Endometrium (tissue), 2 donors: ENCODE measurements around the gene DPP3.
"Not testable (repeated sequence)": the region's sequence is repeated elsewhere in the genome, so short reads cannot be mapped to it uniquely, and the experiment has no call there.

Experiments used
- FAIRE-seq: peaks from 2 replicates; lab custom pipeline; 2012; peaks lifted over from hg19 to GRCh38; lab: Jason Lieb, UNC
- donor health status: control.
- donor health status: control.

Gene DPP3

DNA sequence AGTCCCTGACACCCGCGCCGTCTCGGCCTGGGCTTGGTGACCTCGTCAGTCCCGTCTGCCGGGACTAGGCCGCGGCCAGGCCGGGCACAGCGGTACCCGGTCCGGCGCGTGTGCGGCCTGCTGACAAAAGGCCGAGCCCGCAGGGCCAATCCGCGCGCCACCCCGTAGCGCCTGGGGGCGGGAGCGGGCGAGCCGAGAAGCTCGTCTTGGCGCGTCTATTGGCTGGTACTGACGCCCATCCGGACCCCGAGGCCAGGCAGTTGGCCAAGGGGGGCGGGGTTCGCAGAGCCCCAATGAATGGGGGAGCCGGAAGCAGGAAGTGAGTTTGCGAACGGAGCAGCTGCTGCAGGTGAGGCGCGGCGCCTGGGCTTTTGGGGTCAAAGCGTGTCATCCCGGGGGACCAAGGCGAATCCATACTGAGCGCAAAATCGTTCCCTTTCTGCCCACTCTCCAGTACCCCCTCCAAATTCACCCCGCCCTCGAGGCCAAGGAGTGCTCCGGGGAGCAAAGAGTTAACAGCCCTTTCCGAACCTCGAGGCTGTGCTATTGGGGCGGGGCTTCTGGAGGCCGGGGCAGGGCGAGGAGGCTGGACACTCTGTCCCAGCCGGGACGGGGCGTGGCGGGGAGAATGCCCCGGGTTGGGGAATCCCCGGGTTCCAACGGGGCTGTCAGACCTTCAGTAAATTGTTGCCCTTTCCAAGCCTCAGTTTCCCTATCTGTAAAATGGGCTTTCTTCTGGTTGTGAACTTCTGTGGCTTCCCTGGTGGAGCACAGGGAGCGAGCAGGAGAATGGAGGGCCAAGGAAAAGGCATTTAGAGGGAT lies at the start of gene DPP3:
TSS of gene DPP3 (plus strand) at position 318 of the 822 bp plus-strand sequence. CDS start 1,767 bp downstream, outside the sequence.
- FAIRE-seq, result no peak

DNA sequence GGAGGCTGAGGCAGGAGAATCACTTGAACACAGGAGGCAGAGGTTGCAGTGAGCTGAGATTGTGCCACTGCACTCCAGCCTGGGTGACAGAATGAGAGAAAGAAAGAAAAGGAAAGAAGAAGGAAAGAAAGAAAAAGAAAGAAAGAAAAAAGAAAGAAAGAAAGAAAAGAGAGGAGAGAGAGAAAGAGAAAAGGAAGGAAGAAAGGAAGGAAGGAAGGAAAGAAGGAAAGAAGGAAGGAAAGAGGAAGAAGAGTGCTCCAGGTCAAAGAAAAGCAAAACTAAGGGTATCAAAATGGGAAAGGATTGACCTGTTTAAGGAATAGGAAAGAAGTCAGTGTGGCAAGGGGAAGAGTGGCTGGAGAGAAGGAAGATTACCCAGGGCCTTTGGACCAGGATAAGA lies 48.9 kb upstream of the DPP3 start:
- not testable (repeated sequence) for FAIRE-seq

GRCh38 chr11:66431871-66432329 lies 48.3 kb upstream of the DPP3 start:
- FAIRE-seq, result not testable (repeated sequence)

DNA sequence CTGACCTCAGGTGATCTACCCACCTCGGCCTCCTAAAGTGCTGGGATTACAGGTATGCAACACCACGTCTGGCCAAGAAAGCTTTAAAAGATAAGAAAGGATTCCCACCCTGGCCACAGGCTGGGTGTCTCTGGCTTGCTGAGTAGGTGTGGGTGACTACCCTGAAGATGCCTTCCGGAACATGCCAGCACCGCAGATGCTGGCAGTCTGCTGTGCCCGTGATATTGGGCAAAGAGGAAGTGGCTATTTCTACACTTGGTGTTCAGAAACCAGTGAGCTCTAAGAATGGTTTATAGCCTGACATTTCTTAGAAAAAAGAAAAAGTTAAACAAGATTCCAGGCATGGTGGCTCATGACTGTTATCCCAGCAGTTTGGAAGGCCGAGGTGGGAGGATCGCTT lies 47.6 kb upstream of the DPP3 start:
- no peak for FAIRE-seq

DNA sequence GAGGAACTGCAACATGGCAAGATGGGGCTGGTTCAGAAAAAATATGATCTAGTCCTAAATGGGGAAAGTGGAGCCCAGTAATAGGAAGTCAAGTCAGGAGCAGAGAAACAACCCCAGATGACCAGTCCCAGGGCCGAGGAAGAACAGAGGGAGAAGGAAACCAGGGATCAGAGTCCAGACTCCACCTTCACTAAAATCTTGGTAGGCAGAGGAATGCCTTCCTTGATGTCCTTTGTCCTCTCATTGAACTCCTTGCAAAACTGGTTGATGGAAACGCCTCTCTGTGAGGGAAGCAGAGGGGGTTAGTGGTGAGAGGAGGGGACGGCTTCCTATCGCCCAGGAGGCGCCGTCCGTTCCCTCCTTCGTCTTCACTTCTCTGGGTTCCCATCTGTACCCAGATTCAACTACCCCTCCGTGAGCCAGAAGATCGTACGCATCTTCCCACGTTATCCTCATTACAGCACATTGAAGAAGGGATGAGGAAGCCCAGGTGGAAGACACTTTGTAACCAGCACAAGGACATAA lies 42.2 kb upstream of the DPP3 start:
- no peak for FAIRE-seq

DNA sequence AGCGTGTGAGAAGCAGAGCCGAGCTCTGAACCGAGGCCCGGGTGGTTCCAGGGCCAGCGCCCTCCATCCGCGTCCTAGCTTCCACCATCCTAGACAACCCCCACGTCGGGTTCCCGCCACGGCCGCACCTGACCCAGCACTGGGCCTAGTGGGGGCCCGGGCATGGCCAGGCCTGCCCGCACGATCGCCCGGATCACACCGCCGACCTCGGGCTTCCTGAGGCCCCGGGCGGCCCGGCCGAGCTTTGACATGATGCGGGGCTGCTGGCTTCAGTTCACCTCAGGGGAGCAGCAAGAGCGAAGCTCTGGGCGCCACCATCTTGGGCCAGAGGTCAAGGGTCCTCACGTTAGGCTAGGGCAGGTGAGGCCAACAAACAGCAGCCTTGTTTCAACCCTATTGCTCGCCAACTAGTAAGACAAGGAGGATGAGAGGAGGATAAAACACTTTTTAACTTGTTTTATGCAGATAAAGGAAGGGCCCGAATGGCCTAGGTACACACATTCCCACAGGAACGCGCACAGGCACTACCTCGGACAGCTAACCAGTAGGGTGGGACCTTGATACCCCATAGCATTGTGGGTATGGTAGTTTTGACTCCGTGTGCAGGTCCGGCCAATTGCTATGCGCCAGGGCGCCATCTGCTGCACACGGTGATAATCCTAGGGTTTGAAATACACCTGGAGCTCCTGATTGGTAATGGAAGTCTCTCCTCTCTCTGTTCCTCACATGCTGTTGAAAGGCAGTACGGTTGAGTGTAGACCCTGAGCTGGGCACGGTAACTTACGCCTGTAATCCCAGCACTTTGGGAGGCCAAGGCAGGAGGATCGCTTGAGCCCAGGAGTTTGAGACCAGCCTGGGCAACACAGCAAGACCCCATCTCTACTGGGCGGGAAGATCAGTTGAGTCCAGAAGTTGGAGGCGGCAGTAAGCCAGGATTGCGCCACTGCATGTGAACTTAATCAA lies 41.4 kb upstream of the DPP3 start, which contains the start of gene MRPL11:
TSS of gene MRPL11 (minus strand) at position 345 of the 963 bp plus-strand sequence. CDS start at position 251, 94 bp downstream.
- peak; percentile 68 for FAIRE-seq

- FAIRE-seq, result not testable (repeated sequence)
These were observed 39.9 kb upstream of the DPP3 start for GRCh38 chr11:66440101-66440939.

GRCh38 chr11:66440940-66441282 lies 39.3 kb upstream of the DPP3 start:
- not testable (repeated sequence) for FAIRE-seq

DNA sequence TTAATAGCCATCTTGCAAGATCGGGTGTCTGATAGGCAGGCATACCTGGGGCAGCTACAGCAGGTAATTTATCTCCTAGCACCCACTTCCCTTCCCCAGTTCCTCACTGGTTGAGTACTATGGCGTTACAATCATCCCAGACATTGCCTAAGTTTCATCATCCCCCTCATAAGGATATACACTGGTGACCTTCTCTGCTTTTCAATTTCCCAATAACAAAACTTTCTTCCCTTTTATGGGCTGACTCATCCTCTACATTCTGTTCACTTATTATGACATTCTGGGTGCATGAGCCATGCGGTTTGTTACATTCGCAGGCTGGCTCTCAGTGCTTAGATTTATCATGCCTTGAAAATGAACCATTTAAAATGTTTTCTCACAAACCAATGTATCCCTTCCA lies 36.6 kb upstream of the DPP3 start:
- no peak for FAIRE-seq

DNA sequence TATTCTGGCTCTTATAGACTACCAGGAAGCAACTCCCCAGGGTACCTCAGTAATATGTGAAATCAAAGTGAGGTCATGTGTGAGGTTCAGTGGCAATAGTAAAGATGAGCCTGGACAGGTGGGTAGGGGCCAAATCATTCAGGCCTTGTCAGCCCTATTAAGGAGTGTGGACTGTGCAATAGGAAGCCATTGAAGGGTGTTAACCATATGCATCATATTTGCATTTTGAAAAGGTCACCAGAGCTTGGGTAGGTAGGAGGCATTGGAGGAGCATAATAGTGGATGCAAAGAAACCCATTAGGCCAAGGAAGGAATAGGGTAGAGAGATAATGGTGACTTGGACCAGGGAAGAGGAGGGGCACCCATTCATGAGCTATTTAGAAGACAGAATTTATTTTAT lies 33.2 kb upstream of the DPP3 start:
- FAIRE-seq, result no peak

DNA sequence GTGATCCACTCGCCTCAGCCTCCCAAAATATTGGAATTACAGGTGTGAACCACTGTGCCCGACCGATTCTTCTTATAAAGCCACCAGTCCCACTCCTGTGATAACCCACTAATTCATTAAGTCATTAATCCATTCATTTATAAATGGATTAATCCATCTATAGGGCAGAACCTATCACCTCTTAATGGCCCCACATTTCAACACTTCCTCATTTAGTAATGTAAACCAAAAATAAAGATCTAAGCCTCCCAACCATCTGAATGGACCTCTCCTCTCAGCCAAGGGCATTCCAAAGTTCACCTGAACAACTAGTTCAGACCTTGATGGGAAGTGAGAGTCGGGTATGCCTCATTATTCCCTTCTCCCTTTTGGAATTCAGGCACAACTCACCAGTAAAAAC lies 31.7 kb upstream of the DPP3 start:
- no peak for FAIRE-seq

DNA sequence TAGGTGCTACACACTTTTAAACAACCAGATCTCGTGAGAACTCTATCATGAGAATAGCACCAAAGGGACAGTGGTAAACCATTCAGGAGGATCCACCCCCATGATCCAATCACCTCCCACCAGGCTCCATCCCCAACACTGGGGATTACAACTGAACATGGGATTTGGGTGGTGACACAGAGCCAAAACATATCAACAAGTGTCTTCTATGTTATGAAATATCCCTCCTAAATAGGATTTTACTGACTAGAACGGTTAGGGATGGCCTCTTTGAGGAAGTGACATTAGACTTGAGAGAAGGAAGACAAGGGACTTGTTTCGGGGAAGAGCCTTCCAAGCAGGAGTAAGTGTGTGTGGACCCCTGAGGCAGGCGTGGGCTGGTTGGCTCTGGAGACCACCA lies 29.7 kb upstream of the DPP3 start:
- no peak for FAIRE-seq

- no peak for FAIRE-seq
These were observed 28.6 kb upstream of the DPP3 start for GRCh38 chr11:66451663-66452062.

DNA sequence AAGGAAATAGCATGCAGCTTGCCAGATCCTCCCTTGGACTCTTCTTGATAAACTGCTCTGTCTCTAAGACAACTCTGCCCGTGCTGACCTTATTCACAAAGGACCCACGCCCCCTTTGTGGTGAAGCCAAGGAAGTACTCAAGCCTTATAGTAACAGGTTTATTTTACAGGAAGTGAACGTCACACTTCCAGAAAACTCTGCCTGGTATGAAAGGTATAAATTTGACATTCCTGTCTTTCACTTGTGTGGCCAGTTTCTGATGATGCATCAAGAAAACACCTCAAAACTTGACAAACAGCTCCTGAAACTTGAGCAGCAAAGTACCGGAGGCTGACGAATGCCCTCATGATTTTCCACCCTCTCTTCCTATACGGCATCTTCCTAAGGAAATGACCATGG lies 26.0 kb upstream of the DPP3 start:
- FAIRE-seq, result no peak

DNA sequence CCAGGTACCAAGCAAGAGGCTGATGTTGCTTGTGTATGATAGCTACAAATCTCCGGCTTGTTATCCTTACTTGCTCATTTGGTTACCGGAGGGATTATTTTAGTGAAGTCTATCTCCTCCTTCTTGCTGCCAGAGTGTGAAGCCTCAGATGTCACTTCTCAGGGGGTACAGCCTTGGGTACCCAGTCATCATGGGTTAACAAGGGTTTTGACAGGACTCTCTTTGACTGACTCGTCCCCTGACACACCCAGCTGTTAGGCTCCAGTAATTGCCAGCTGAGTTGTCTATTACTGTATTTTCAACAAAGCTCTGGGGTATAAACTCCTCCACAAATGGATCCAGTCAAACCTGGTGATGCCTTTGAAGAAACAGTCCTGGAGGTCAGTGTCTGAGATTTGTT lies 25.4 kb upstream of the DPP3 start:
- FAIRE-seq, result no peak

DNA sequence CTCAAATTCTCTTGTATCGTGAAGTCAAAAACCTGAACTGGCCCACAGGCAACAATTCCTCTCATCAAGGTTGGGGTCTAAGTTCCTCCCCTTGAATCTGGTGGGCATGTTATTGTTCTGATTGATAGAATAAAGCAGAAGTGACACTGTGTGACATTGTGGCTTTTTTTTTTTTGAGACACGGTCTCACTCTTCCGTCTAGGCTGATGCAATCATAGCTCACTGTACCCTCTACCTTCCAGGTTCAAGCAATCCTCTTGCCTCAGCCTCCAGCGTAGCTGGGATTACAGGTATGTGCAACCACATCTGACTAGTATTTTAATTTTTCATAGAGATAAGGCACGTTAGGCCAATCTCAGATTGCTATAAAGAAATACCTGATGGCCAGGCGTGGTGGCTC lies 22.4 kb upstream of the DPP3 start:
- no peak for FAIRE-seq

DNA sequence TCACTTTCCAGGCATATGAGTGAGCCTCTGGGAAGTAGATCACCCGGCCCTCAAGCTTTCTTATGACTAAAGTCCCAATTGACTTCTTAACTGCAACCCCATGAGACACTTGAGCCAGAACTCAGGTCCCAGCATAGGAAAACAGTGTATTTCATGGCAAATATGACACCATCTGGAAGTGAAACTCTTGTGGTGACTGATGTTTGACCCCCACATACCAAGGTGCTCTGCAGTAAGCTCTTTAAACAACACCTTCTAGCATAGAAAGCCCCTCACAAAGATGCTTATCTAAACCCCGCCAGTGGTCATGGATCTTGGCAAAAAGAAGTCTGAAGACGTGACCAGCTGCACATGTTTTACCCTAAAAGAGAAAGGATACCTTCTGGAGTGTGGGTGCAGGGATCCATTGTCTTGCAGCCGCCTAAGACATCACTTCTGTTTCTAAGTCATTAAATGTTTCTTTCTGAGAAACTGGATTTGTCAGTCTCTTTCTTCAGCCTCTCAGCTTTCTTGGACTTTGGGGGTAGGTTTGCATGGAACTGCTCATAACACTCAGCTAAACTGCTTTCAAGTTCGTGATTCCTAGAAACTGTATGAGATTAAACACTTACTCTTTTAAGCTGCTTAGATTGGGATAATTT lies 21.0 kb upstream of the DPP3 start:
- no peak for FAIRE-seq

GRCh38 chr11:66462010-66462409 lies 18.2 kb upstream of the DPP3 start:
- FAIRE-seq, result no peak

GRCh38 chr11:66462911-66463310 lies 17.3 kb upstream of the DPP3 start:
- FAIRE-seq, result no peak

- not testable (repeated sequence) for FAIRE-seq
These were observed 16.1 kb upstream of the DPP3 start for GRCh38 chr11:66464116-66464515.

- no peak for FAIRE-seq
These were observed 15.3 kb upstream of the DPP3 start for GRCh38 chr11:66464916-66465315.
